ENCODE results near the gene SLC25A22.

Gene SLC25A22

DNA sequence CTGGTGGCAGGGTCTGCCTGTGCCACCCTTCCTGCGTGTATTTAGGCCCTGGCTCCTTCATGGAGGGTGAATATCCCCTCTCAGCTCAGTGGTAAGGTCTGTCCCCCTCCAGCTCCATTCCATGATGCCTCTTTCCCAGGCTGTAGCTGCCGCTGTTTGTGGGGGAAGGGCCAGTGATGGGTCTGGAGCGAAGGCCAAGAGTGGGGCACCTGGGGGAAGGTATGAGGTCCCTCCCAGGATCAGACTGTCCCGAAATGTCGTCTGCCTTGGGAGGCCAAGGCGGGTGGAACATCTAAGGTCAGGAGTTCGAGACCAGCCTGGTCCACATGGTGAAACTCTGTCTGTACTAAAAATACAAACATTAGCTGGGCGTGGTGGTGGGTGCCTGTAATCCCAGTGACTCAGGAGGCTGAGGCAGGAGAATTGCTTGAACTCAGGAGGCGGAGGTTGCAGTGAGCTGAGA lies 35.8 kb upstream of the SLC25A22 start:
- no peak for DNase-seq (ENCODE audit: low spot score)

DNA sequence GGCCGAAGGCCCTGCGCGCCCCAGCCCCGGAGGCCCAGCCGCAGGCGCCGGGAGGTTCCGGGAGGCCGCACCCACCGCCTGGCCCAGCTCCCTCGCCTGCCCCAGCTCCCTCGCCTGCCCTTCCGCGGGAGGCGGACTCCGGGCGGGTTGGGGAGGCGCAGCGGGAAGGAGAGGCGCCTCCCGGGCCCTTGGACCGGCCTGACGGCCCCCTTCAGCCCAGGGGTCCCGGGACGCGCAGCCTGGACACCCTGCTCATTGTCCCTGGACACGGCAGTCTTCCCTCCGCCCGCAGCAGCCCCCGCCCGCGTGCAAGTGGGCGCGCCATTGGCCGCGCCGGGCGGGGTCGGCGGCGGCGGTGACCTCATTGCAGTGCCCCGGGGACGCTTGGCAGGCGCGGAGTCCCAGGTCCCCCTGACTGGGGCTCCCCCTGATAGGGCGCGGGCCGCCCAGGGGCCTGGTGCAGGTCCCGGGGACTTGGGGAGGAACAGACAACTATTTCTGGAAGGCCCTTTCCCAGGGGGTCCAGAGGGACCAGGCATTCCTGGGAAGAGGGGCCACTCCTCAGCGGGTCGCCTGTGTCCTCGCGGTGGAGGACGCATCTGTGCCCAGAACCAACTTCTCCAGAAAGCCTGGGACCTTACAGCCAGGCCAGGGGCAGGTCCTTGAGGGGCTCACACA lies 35.2 kb upstream of the SLC25A22 start:
- no peak for DNase-seq (ENCODE audit: low spot score)

DNA sequence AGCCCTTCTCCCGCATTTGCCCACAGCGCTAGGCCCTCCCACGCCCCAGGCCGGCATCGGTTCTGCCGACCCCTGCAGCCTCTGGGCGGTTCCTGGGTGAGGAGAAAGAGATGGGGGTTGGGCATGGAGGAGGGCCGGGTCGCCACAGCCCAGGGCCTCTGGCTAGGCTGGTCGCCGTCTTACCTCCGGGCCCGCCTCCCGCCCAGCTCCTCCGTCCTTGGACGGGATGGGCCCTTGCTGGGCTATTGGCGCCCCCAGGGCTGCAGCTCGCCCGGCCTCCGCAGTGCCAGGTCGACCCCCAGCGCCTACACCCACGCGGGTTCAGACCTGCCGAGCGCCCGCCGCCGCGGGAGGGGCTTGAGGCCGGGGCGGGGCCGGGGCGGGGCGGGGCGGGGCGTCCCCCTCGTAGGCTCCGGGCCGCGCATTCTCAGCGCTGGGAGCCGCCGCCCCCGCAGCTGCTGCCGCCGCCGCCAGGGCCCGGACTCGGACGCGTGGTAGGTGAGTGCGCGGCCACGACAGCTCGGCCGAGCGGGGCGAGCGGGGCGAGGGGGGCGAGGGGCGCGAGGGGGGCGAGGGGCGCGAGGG lies 34.5 kb upstream of the SLC25A22 start, which contains the start of gene CD151:
CD151 (plus strand) TSS at position 424 of the 585 bp plus-strand sequence. CDS start 3,118 bp downstream, outside the sequence.
- DNase-seq (ENCODE audit: low spot score) = no peak

DNA sequence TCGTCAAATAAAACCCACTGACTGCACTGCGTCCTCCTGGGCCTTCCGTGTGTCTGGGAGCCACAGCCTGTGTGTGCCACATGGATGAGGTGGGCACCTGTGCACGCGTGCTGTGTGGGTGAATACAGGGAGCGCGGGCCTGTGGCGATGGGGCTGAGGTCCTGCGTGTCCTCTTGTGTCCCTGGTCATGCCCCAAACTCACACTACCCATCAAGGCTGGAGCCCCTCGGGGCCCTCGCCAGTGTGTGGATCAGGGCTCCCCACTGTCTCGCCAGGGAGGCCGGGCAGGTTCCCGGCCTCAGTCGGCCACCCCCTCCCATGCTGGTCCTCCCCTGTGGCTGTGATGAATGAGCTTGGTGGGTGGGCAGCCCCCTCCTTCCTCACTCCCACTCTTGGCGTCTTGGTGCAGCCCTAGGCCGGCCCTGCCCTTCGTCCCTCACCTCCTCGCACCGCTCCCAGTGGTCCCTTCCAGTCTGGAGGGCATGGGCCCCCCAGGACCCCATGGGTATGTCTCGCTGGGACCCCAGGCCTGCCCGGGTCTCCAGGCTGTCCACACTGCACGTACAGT lies 34.0 kb upstream of the SLC25A22 start:
- DNase-seq (ENCODE audit: low spot score) = no peak

DNA sequence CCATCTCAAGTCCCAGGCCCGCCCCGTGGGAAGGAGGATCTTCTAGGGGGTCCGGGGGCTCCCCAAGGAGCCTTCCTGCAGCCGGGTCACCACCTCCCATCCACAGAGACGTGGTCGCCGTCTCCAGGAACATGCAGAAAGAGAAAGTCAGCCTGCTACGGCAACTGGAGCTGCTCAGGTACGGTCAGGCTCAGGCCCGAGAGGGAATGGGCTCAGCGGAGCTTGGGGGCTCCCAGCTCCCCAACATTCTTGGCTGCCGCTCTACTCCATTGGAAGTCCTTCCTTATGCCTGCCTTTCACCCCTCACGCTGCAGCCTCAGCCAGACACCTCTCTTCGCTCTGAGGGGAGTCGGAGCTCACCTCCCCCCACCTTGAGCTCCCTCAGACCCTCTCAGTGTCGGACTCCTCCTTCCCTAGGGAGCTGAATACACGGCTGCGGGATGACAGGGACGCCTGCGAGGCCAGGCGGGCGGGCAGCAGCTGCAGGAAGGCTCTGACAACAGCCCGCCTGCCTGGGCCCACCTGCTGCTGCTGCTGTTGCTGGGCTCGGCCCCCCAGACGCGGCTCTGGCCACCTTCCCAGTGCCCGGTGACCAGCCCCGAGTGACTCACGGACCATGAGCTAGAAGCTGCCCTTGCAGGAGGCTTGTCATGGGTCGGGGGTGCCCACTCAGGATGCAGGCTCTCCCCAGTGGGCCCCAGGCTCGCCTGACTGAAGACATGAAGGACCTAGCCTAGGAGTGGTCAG lies 33.2 kb upstream of the SLC25A22 start:
- no peak for DNase-seq (ENCODE audit: low spot score)

DNA sequence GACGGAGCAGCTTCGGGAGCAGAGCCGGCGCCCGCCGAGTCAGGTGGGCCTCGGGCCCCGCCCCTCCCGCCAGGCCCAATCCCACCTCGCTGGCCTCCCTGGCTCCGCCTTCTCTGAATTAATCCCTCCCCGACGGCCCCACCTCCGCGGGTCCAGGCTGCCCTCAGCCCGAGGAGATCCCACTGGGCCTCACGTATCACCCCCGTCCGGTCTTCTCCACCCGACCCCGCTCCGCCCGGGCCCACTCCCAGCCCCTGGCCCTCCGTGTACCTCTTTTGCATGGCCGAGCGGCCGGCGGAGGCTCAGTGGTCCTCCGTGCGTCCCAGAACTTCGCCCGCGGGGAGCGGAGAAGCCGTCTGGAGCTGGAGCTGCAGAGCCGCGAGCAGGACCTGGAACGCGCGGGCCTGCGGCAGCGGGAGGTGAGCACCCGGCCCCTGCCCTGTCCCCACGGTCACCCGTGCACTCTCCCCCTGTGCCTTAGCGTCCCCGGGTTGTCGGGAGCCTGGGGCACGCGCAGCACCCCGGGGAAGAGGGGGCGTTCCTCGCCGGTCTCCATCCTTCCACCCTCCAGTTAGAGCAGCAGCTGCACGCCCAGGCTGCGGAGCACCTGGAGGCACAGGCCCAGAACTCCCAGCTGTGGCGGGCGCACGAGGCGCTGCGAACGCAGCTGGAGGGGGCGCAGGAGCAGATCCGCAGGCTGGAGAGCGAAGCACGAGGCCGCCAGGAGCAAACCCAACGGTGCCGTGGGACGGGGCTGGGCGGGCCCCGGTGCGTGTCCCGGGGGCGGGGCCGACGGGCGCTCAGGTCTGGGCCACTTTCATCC lies 32.4 kb upstream of the SLC25A22 start:
- DNase-seq (ENCODE audit: low spot score) = peak; percentile 56

DNA sequence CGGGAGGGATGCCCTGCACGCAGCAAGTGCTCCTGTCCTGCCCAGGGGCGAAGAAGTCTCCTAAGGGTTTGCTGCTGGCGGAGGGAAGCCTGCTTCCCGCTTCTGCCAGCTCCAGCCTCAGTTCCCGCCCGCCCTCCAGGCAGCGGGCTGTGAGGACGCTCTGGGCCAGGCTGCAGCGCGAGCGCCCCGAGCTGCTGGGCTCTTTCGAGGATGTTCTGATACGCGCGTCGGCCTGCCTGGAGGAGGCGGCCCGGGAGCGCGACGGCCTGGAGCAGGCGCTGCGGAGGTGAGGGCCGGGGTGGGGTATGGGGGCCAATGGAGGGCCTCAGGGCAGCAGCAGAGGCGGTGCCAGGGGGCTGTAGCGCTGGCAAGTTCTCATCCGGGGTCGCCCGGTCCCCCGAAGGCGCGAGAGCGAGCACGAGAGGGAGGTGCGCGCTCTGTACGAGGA lies 31.8 kb upstream of the SLC25A22 start:
- DNase-seq (ENCODE audit: low spot score) = no peak

DNA sequence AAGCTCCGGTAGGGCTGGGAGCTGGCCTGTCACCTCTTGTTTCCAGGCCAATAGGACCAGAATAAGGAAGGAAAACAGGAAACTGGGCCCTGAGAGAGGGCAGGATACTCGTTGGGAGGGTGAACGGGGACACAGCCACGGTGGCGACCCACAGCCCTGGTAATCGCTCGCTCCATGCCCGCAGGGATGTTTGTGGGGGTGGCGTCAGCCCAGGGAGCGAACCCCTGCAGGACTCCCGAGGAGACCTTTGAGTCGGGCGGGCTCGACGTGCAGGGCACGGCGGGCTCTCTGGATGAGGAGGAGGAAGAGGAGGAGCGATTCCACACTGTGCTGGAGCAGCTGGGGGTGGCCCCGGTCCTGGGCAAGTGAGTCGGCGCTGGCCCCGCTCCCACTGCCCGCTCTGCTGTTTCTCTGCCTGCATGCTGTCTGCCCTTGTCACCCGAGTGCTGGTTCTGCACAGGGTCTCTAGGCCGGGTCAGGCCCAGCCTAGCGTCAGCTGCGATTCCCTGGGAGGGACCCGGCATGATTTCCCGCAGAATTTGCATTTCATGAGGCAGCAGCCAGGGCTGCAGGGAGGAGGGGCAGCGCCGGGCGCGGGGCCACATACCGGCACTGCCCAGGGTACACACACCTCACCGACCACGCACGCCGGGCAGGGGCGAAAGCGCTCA lies 31.2 kb upstream of the SLC25A22 start:
- DNase-seq (ENCODE audit: low spot score) = no peak

DNA sequence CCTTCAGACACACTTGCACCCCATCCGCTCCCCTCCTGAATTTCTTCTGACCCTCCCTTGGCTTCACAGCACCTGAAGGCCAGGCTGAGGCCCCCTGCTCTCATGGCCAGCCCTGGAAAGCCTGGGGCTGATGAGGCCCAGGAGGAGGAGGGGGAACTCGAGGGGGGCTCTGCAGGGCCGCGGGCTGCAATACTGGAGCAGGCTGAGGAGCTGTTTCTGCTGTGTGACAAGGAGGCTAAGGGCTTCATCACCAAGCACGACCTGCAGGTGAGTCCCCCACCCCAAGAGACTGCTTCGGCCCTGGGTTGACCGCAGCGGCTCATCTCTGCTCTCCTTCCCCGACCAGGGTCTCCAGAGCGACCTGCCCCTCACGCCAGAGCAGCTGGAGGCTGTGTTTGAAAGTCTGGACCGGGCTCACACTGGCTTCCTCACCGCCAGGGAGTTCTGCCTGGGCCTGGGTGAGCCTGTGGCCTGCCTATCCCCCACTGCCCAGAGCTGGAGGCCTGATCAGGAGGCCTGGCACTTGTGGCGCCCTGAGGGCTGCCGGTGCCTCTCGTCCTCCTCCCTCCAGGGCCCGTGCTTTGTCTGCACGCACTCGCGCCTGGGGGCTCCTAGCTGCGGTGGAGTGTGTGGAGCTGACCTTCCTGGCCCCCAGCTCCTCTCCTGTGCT lies 30.6 kb upstream of the SLC25A22 start:
- DNase-seq (ENCODE audit: low spot score) = no peak

DNA sequence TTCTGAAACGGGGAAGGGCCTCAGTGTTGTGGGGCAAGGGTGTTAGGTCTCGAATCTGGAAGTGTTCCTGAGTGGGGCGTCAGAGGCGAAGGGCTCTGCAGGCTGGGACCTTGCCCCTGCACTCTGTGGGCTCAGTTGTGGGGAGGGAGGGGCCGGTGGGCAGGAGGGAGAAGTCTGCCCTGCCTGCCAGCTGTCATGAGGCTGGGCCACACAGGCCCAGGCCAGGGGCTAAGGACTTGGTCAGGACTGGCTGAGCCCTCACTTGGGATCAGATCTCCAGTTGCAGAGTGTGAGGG lies 29.8 kb upstream of the SLC25A22 start, which contains the start of gene CRACR2B:
CRACR2B (plus strand) TSS at position 23 of the 296 bp plus-strand sequence. CDS start 689 bp downstream, outside the sequence.
- DNase-seq (ENCODE audit: low spot score) = no peak

DNA sequence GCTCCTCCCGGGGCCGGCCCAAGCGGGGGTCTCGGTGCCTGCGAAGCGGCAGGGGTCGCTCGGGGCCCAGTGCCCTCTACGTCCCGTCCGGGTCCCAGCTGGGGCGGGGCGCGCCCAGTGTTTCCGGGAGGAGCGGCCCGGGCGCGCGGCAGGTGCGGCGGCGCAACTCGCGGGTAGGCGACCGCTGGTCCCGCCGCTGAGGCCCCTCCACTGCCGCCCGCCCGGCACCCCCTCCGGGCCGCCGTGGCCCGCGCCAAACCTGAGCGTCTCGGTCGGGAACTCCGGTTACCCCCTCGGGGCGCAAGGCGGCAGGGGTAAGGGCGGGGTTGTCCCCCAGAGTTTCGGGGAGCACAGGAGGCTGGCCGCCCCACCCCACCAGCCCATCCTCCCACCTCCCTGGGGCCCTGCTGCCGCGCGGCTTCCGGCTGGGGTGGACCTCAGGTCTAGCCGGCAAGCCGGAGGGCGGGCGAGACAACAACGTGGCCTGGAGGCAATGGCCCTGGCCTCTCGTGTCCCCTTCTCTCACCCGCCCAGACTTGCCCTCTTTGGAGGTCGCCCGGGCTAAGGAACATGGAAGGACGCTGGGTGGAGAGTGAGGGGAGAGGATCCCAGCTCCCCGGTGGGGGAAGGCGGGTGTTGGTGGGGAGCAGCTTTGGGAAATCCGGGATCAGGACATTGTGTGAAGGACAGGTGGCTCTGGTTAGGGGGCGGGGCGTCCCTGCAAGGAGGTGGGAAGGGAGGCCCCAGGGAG lies 29.2 kb upstream of the SLC25A22 start:
- DNase-seq (ENCODE audit: low spot score) = no peak

DNA sequence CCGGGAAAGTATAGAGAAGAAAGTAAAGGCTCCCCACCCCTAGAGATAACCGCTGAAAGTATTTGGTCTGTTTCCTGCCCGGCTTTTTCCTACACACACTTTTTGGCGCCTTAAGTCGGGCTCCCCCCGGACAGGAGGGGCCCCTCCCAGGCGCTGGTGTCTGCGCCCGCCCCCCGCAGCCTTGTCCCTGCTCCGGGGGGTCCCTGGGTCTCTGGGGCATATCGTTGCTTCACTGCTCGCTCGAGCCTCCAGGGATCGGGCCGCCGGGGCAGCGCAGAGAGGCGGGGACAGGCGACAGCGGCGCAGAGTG lies 28.7 kb upstream of the SLC25A22 start:
- no peak for DNase-seq (ENCODE audit: low spot score)

DNA sequence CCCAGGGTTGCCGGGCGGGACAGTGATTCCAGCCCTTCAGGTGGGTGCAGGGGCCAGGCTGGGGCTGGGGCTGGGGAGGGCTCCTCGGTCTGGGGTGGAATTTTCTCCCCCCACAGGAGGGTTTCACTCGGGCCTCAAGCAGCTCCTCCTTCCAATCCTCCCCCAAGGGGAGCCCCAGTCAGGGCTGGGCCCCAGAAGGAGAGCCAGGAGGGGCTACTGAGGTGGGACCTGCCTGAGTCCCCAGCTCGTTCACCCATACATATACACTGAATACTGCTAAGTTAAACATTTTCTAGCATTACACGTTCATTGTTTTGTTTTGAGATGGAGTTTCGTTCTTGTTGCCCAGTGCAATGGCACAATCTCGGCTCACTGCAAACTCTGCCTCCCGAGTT lies 28.1 kb upstream of the SLC25A22 start:
- no peak for DNase-seq (ENCODE audit: low spot score)

DNA sequence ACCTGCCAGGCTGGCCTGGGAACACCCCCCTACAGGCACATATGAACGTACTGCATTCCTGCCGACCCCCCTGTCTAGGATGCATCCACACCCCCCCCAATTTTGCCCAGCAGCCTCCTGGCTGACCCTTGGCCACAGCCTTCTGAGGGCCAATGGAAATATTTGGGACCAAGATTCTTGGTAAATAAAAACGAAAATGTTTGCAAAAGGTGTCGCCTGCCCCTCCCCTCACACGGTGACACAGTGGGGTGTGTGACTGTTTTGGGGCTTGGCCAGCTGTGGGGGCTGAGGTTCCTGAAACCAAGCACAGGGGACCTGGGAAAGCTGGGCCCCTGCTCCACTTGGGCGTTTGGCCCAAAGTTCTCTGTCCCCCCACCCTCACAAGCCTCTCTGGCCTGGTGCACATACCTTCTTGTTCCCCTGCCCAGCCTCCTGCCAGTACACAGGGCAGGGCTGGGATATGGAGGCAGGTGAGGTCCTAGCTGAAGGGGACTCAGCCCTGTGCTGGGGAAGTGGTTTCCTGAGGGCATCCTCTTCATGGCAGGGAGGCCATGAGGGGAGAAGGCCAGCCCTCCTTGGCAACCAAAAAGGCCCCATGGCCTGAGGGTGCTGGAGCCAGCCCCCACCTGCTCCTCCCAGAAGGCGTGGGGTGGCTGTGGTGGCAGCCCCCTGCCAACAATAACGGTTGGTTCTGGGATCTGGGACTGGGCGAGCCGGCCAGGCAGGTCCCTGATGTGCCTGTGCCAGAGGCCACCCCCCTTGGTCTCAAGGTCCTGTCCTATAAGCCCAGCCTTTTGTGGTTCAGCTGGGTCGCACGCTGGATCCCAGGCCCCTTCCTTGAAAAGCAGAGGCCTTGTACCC lies 27.5 kb upstream of the SLC25A22 start:
- no peak for DNase-seq (ENCODE audit: low spot score)

DNA sequence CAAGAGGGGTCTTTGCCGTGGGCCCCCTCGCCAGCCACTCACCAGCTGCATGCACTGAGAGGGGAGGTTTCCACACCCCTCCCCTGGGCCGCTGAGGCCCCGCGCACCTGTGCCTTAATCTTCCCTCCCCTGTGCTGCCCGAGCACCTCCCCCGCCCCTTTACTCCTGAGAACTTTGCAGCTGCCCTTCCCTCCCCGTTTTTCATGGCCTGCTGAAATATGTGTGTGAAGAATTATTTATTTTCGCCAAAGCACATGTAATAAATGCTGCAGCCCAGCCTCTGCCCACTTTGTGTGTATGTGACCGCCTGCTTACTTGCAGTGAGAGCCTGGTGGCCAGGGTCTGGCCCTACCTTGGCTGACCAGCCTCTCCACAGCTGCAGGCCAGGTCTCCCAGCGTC lies 26.9 kb upstream of the SLC25A22 start:
- DNase-seq (ENCODE audit: low spot score) = no peak

DNA sequence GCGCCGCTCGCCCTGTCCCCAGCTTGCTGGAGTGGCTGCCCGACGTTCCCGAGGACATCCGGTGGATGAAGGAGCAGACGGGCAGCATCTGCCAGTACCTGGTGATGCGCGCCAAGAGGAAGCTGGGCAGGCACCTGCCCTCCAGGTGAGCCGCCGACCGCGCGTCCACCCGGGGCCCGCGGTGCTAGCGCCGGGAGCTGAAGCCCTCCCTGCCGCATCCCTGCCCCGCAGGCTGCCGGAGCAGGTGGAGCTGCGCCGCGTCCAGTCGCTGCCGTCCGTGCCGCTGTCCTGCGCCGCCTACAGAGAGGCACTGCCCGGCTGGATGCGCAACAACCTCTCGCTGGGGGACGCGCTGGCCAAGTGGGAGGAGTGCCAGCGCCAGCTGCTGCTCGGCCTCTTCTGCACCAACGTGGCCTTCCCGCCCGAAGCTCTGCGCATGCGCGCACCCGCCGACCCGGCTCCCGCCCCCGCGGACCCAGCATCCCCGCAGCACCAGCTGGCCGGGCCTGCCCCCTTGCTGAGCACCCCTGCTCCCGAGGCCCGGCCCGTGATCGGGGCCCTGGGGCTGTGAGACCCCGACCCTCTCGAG lies 26.3 kb upstream of the SLC25A22 start:
- DNase-seq (ENCODE audit: low spot score) = no peak

DNA sequence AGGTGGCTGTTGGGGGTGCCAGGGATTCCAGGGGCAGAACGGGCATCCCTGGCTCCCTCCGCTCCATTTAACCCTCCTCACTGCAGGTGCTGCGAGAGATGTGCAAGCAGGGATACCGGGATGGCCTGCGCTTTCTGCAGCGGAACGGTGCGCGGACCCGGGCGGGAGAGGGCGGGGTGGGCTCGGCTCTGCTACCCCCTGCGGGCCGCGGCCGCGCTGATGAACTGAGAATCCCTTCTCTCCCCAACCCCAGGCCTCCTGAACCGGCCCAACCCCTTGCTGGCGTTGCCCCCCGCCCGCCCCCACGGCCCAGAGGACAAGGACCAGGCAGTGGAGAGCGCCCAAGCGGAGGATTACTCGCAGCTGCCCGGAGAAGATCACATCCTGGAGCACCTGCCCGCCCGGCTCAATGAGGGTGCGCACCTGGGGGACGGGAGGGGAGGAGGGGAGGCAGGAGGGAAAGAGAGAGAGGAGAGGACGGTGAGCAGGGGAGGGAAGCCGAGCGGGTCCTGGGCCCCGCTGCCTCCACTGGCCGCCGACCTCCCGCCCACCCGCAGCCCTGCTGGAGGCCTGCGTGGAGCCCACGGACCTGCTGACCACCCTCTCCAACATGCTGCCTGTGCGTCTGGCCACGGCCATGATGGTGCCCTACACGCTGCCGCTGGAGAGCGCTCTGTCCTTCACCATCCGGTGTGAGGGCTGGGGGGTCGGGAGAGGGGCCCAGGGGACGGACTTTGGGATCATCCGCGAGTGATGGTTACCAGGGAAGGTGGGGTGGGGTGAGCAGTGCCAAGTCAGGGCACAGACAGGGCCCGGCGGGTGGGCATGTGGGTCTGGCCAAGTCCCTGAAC lies 25.6 kb upstream of the SLC25A22 start:
- no peak for DNase-seq (ENCODE audit: low spot score)

Data from CD4-positive, alpha-beta T cell treated with Interleukin-15 for 4 hours (primary cell).